ENCODE results near the gene MIP.

DNA sequence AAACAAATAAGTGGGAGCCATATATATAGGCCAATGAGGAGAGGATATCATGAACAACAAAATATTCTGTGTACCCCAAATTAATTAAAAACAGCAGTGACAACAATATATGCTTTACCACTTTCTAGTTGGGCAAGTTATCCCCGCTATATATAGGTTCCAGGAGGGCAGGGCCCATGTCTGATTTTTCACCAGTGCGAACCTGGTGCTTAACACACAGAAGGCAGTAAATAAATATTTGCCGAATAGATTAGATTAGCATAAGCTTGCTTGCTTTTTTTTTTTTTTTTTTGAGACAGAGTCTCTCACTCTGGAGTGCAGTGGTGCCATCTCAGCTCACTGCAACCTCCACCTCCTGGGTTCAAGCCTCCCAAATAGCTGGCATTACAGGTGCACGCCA, 3.4 kb upstream of the MIP start:
- TF ChIP-seq, protein P1, sequence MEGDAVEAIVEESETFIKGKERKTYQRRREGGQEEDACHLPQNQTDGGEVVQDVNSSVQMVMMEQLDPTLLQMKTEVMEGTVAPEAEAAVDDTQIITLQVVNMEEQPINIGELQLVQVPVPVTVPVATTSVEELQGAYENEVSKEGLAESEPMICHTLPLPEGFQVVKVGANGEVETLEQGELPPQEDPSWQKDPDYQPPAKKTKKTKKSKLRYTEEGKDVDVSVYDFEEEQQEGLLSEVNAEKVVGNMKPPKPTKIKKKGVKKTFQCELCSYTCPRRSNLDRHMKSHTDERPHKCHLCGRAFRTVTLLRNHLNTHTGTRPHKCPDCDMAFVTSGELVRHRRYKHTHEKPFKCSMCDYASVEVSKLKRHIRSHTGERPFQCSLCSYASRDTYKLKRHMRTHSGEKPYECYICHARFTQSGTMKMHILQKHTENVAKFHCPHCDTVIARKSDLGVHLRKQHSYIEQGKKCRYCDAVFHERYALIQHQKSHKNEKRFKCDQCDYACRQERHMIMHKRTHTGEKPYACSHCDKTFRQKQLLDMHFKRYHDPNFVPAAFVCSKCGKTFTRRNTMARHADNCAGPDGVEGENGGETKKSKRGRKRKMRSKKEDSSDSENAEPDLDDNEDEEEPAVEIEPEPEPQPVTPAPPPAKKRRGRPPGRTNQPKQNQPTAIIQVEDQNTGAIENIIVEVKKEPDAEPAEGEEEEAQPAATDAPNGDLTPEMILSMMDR (IDR thresholded peaks at IDR 0.05 in 4 of 5, conservative IDR thresholded peaks at IDR 0.05 in 1 of 5): no peak
- no peak for TF ChIP-seq POLR2A (IDR thresholded peaks at IDR 0.05)

Measured in gastrocnemius medialis (tissue), 4 donors.